LoVo (cell line): Measurements from ENCODE around the gene LAGE3.

Experiments used
- DNase-seq: peaks from one replicate; pipeline ENCODE4 v3.0.0-alpha.2; 2016; ENCODE audit warnings: low spot score

LAGE3 gene

DNA sequence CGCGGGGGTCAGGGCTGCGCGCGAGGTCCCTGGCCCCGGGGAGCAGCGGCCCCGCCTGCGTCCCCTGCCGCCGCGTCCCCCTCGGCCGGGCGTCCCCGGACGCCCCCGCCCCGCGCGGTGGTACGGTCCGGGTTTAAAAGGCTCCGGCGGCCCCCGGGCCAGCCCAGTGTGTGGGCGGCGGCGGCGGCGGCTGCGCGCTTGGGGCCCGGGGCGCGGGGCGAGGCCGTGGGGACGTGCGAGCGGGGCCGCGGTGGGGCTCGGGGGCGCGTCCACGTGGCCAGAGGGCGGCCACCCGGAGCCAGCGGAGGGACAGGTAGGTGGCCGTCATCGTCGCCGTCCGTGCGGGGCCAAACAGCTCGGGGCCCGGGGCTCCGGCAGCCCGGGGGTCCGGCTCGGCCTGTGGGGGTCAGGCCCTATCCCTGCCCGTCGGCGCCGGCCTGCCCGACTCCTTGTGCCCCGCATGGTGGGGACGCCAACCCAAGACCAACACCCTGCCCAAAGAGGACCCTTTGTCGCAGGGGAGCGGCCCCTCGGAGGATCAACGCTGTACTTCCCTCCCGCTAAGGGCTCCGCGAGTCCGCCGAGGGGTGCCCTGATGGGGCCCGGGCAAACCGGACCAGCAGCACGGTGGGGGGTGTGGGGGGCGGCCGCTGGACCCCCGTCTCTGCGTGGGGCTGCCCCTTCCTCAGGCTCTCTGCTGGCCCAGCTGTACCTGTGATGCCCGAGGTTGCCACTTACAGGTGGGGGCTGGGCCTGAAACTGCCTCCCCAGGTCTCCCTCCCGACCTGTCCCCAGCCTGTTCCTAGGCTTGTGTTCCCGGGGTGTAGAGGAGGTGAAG is 20.7 kb downstream of the LAGE3 start, which contains the start of gene PLXNA3:
PLXNA3 (plus strand) TSS at position 166 of the 838 bp plus-strand sequence. CDS start 1,903 bp downstream, outside the sequence.
- DNase-seq: peak; percentile 47

DNA sequence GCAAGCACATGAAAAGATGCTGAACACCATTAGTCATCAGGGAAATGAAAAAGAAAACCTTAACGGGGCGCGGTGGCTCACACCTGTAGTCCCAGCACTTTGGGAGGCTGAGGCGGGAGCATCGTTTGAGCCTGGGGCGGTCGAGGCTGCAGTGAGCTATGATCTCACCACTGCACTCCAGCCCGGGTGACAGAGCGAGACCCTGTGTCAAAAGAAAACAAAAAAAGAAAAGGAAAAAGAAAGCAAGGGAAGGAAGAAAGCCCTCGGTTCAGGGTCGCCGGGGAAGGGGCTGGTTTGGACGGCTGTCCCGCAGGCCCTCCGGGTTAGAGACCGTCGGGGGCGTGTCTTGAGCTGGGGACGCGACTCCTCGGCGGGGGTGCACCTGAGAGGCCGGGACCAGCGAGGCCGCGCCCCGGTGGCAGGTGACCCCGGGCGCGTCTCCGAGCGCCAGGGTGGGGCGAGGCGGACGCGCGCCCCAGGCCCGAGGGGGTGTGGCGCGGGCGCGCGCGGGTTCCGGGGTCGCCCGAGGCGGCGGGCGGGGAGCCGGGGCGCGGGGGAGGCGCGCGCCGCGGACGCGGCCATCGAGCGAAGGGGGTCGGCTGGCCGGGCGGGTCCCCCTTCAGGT is 21.5 kb downstream of the LAGE3 start:
- DNase-seq: peak; percentile 56

- DNase-seq: no peak
Observed at GRCh38 chrX:154452823-154453222, 26.3 kb downstream of the LAGE3 start.

GRCh38 chrX:154450312-154450711 is 28.8 kb downstream of the LAGE3 start:
- no peak for DNase-seq

DNA sequence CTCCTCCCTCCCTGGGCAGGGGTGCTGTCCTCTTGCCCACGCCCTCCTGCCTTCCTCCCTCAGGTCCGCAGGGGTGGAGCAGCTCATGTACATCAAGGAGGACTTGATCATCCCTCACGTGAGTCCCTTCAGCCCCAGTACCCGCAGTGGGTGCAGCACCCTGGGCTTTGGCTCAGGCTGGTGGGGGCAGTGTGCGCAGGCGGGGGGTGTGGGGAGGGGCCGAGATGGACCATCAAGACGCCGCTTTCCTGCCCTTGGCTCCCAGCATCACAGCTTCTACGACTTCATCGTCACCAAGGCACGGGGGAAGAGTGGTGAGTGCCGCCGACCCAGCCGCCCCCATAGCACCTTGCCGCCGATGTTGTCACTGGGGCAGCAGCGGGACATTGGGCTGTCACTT is 29.5 kb downstream of the LAGE3 start:
- no peak for DNase-seq

GRCh38 chrX:154448484-154448883 is 30.6 kb downstream of the LAGE3 start:
- DNase-seq: no peak

- no peak for DNase-seq
Observed at GRCh38 chrX:154446430-154446829, 32.7 kb downstream of the LAGE3 start.

- DNase-seq: no peak
Observed at GRCh38 chrX:154445776-154446175, 33.3 kb downstream of the LAGE3 start.

DNA sequence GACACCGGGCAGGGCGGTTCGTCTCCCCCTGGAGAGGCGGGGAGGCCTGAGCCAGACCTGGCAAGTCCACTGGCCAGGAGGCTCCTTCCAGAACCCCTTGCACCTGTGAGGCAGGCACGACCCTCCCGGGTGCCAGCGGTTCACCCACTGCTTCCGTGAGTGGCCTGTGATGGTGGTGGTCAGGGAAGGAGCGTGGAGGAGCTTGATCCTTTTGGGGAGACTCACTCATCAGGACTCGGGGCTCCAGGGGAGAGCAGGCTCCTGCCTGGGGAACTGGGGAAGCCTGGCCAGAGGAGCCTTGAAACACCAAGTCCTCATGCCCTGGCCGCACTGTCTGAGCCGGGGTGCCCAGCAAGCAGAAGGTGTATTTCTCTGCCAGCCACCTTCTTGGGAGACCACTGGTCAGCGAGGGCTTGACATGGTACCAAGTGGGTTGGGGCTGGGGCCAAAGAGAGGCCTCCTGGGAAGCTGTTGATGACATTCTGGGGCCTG is 34.3 kb downstream of the LAGE3 start:
- DNase-seq: no peak

DNA sequence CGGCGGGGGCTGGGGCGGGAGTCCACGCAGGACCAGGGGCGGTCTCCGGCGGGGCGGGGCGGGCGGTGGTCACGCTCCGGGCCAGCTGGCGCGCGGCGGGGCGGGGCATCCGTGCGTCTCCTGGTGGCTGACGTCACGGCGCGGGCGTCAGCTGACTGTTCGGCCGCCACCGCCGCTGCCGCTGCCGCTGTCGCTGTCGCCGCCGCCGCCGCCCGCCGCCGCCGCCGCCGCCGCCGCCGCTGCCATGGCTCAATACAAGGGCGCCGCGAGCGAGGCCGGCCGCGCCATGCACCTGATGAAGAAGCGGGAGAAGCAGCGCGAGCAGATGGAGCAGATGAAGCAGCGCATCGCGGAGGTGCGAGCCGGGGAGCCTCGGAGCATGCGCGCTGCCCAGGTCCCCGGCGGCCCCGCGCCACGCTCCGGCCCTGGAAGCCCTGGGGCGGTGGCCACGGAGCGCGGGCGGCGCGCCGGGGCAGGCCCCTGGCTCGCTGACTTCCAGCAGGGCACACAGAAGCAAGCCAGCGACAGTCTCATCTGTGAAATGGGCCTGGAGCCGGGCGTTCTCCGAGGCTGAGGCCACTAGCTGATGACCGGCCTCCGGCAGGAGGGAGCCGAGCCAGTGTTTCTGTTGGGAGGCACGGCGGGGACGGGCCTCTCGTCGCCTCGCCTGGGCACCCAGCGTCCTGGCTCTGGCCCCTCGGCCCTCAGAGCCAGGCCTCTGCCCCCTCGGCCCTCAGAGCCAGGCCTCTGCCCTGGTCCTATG is 34.9 kb downstream of the LAGE3 start, which contains the start of gene FAM50A:
FAM50A (plus strand) TSS at position 150 of the 763 bp plus-strand sequence; CDS start at position 245, 95 bp downstream.
- peak; percentile 66 for DNase-seq

DNA sequence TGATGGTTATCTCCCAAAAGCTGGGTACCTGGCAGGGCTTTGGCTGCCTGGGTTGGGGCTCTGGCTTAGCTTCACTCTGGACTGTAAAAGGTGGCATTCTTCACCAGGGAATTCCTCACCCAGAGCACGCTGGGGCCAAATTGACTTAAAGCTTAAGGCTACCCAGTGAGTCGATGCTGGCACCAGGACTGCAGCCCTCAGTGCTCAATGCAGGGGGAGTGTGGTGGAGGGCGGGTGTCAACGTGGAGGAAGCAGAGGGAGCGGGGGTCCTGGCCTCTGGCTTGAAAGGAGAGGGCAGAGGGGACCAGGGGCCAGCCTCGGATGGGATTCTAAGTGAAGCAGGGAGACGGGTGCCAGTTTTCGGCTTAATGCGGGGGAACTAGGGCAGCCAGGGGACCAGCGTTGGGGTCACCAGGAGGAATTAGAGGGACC is 35.6 kb downstream of the LAGE3 start:
- DNase-seq: no peak

DNA sequence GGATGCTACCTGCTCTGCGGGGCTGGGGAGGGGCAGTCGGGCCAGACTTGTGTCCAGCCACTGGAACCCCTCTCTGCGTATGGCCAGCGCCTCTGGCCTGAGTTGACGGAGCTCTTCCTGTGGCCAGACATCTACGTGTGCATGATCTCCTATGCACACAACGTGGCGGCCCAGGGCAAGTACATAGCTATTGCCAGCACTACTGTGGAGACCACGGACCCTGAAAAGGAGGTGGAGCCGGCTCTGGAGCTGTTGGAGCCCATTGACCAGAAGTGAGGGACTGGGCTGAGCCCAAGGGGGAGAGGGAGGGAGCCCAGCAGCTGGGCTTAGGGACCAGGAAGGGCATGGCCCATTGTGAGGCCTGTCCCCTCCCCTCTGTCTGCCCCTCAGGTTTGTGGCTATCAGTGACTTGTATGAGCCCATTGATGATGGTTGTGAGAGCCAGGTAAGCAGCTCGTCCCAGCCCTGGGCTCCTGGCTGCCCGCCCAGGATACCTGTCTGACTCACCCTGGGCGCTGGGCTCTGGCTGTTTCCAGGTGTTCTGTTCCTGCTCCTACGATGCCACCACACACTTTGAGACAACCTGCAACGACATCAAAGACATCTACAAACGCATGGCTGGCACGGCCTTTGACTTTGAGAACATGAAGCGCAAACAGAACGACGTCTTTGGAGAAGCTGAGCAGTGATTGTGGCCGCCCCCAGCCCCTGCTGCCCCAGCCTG is 36.9 kb downstream of the LAGE3 start:
- no peak for DNase-seq

GRCh38 chrX:154441564-154441963 is 37.5 kb downstream of the LAGE3 start:
- DNase-seq: no peak

DNA sequence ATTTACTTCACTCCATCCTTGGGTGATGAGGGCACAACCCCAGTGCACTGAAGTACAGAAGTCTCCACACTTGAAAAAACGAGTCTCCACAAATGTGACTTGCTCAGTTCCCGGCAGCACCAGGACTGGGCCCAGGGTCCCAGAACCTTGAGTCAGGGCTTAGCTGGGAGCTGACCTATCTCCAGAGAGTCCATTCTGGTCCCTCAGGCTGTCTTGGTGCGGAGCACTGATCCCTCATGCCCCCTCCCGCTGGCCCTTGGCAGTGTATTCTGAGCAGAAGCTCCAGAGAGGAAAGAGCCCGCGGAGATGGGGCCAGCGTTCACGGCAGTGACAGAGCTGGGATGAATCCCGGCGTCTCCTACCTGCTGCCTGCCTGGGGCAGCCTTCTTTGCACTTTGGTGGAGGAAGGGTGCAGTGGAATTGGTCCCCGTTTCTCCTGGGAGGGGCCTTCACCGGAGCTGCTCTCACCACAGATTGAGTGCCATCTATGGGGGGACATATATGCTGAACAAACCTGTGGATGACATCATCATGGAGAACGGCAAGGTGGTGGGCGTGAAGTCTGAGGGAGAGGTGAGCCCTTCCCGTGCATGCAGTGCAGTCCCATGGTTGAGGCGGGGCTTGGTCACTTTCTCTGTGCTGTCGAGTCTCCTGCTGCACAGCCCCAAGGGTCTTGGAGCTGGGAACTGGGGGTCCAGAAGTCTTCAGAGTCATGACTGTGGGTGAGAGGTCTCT is 38.3 kb downstream of the LAGE3 start:
- DNase-seq: no peak

- no peak for DNase-seq
Observed at GRCh38 chrX:154439841-154440240, 39.2 kb downstream of the LAGE3 start.

- DNase-seq: no peak
Observed at GRCh38 chrX:154437971-154438893, 40.8 kb downstream of the LAGE3 start.

DNA sequence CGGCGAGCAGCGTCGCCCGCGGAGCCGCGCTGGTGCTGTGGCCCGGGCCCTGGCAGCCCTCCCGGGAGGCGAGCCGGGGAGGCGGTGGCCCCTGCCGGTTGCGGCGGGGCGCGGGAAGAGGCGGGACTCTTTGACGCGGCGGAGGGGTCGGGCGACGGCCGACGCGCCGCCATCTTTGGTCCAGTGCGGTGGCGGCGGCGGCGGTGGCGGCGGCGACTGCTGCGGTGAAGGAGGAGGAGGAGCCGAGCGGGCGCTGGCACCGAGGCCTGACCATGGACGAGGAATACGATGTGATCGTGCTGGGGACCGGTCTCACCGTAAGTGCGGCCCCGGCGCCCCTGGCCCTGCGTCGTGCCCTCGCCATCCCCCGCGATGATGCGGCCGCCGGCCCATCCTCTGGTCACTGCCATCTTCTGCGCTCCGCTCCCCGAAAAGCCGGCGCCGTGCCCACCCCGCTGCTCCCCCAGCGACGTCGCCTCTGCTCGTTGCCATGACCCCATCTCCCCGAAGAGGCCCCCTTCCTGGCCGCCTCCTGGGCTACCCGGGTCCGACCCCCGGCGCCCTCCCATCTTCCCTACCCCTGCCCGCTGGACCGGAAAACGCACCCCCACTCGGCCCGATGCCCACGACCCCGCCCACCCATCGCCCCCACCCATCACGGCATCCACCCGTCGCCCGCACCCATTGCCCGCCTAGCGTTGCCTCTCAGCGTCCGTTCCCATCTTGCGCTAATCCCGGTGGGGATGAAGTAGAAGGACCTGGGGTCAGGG is 41.9 kb downstream of the LAGE3 start, which contains the start of gene GDI1:
GDI1 (plus strand) TSS at position 172 of the 770 bp plus-strand sequence; CDS start at position 273, 101 bp downstream.
- DNase-seq: peak; percentile 42

DNA sequence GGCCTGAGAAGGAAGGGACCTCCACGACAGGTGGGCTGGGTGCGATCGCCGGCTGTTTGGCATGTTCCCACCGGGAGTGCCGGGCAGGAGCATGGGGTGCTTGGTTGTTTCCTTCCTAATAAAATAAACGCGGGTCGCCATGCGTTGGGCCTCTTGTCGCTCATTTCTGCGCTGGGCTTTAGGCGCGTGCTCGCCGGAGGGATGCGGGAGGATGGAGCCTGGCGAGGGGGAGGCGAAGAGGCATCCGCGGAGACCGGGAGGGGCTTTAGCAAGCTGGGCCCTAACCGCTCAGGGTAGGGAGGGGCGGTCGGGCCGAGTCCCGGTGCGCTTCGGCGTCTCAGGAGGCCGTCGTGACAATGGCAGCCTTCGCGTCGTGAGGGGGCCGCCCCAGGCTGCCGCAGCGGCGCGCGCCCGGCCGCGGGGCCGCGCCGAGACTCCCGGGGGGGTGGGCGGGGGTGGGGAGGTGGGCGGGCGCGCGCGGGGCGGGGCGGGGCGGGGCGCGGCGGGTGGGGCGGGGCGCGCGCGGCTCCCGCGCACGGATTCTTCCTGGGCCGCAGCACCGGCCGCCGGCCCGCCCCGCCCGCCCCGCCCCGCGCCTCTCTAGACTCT is 42.6 kb downstream of the LAGE3 start:
- peak; percentile 20 for DNase-seq
